Fibroblast of lung (primary cell): ENCODE measurements around the gene GATA1. TPM values are rescaled to one million over a fixed set of nuclear protein-coding genes. Genes with fewer than 3 reads are reported as not detected.

ENCODE experiments used
- DNase-seq, 2 donors: peaks; one replicate each; pipeline versions ENCODE4 v3.0.0 to v3.0.0-alpha.2; 2010; ENCODE audit warnings: low read depth in 2 of 2
- H2AFZ ChIP-seq: 2 replicates; pipeline ENCODE4 v1.5.1; 2012; ENCODE audit warnings: low read length, control low read depth, inconsistent platforms
- H3K27ac ChIP-seq: 2 replicates; pipeline ENCODE4 v1.5.1; 2011; ENCODE audit warnings: low read length, control low read depth; ENCODE audit not compliant: insufficient read depth
- H3K27me3 ChIP-seq: 2 replicates; pipeline ENCODE4 v1.5.1; 2011; ENCODE audit warnings: mild to moderate bottlenecking, low read length; ENCODE audit not compliant: control insufficient read depth, insufficient read depth
- H3K36me3 ChIP-seq: 2 replicates; pipeline ENCODE4 v1.5.1; 2011; ENCODE audit warnings: low read length; ENCODE audit not compliant: control insufficient read depth, insufficient read depth
- H3K4me1 ChIP-seq: 2 replicates; pipeline ENCODE4 v1.5.1; 2011; ENCODE audit warnings: low read length; ENCODE audit not compliant: control insufficient read depth, insufficient read depth; ENCODE audit errors: extremely low read depth
- H3K4me2 ChIP-seq: 2 replicates; pipeline ENCODE4 v1.5.1; 2011; ENCODE audit warnings: low read length, control low read depth; ENCODE audit not compliant: insufficient read depth; ENCODE audit errors: extremely low read depth
- H3K4me3 ChIP-seq, 4 experiments: fragments of 200-600 bp in 1 of 4; sonication (generic) in 1 of 4; replicated peaks in 1 of 4; 2 replicates each; pipeline ENCODE4 v1.5.1; 2011 to 2016; ENCODE audit warnings: low read length in 4 of 4, low read depth in 3 of 4, mild to moderate bottlenecking in 3 of 4, control low read depth in 2 of 4, inconsistent platforms in 1 of 4, mixed read lengths in 1 of 4; ENCODE audit not compliant: insufficient read depth in 1 of 4; ENCODE audit errors: control extremely low read depth in 1 of 4
- H3K79me2 ChIP-seq: 2 replicates; pipeline ENCODE4 v1.5.1; 2012; ENCODE audit warnings: mild to moderate bottlenecking, low read length, inconsistent platforms; ENCODE audit not compliant: control insufficient read depth, insufficient read depth
- H3K9ac ChIP-seq: 2 replicates; pipeline ENCODE4 v1.5.1; 2011; ENCODE audit warnings: mild to moderate bottlenecking, low read length, control low read depth; ENCODE audit not compliant: insufficient read depth
- H3K9me3 ChIP-seq: 2 replicates; pipeline ENCODE4 v1.5.1; 2012; ENCODE audit warnings: low read depth, low read length; ENCODE audit not compliant: control insufficient read depth, insufficient read depth
- H4K20me1 ChIP-seq: 2 replicates; pipeline ENCODE4 v1.5.1; 2011; ENCODE audit warnings: low read length; ENCODE audit not compliant: control insufficient read depth, insufficient read depth; ENCODE audit errors: extremely low read depth
- CTCF ChIP-seq, 2 donors: IDR thresholded peaks in 1 of 2; conservative IDR thresholded peaks in 1 of 2; 1 replicate in 1 of 2; 2 replicates in 1 of 2; pipeline ENCODE4 v1.5.1; 2011 to 2012; ENCODE audit warnings: low read length in 2 of 2, control low read depth in 1 of 2, inconsistent platforms in 1 of 2, low read depth in 1 of 2, mild to moderate bottlenecking in 1 of 2
- EZH2 ChIP-seq: IDR thresholded peaks from 2 replicates; pipeline ENCODE4 v1.5.1; 2012; ENCODE audit warnings: low read length, control low read depth, mild to moderate bottlenecking; ENCODE audit errors: missing control alignments
- polyA plus RNA-seq, 2 donors: library from polyadenylated mRNA; depleted of rRNA in 1 of 2; stranded (reverse) in 1 of 2; unstranded in 1 of 2; fragments of >200 nt; gene quantifications; 2 replicates each; pipeline ENCODE4 v1.2.1, GENCODE V29; 2011 to 2012; ENCODE audit warnings: missing spikeins in 1 of 2
- total RNA-seq: library from RNA; depleted of rRNA; stranded (reverse); fragments of >200 nt; gene quantifications from 2 replicates; pipeline ENCODE4 v1.2.1, GENCODE V29; 2014

GATA1 gene
- total and polyA plus RNA-seq, 2 donors (not counting 1 experiment from before 2014, with no cell fraction given), result not detected

- Histone ChIP-seq H3K79me2 (no peaks in the 10 kb centered on the region), H3K4me1 (no peaks in the 10 kb centered on the region), H3K4me2 (peak overlapping the region; percentile 11), H3K9ac (peak overlapping the region; percentile 77), H4K20me1 (no peaks in the 10 kb centered on the region), H2AFZ (no peak overlapping the region), H3K4me3 (peak overlapping the region; percentile 57 to 74 (median 70)), H3K27me3 (no peaks in the 10 kb centered on the region), H3K27ac (peak overlapping the region; percentile 95), H3K9me3 (no peaks in the 10 kb centered on the region), H3K36me3 (no peaks in the 10 kb centered on the region)
- DNase-seq, result peak; percentile 70 to 78
- no peak for TF ChIP-seq CTCF (conservative IDR thresholded peaks at IDR 0.05 in 1 of 2, IDR thresholded peaks at IDR 0.05 in 1 of 2; ENCODE audit: low read depth in 1 of 2, low read length in 2 of 2)
- no peak for TF ChIP-seq EZH2
Observed at GRCh38 chrX:48802089-48802904, 15.9 kb downstream of the GATA1 start.

GRCh38 chrX:48802905-48803200, 16.5 kb downstream of the GATA1 start:
- Histone ChIP-seq H3K27ac (peak overlapping the region; percentile 95), H3K4me2 (peak overlapping the region; percentile 15), H3K9me3 (no peaks in the 10 kb centered on the region), H3K79me2 (no peaks in the 10 kb centered on the region), H3K27me3 (no peaks in the 10 kb centered on the region), H2AFZ (no peak overlapping the region), H3K36me3 (no peaks in the 10 kb centered on the region), H3K4me1 (no peaks in the 10 kb centered on the region), H4K20me1 (no peaks in the 10 kb centered on the region), H3K9ac (no peak overlapping the region), H3K4me3 (peak overlapping the region; percentile 57 to 74 (median 70))
- TF ChIP-seq EZH2 (no peak), CTCF (conservative IDR thresholded peaks at IDR 0.05 in 1 of 2, IDR thresholded peaks at IDR 0.05 in 1 of 2; ENCODE audit: low read depth in 1 of 2, low read length in 2 of 2) (no peak)
- DNase-seq, result no peak

GRCh38 chrX:48806081-48806480, 19.7 kb downstream of the GATA1 start:
- Histone ChIP-seq H3K27ac (no peak overlapping the region), H3K9me3 (no peaks in the 10 kb centered on the region), H3K36me3 (no peaks in the 10 kb centered on the region), H3K27me3 (no peaks in the 10 kb centered on the region), H3K9ac (no peak overlapping the region), H4K20me1 (no peaks in the 10 kb centered on the region), H3K4me1 (no peaks in the 10 kb centered on the region), H3K4me3 (no peak overlapping the region), H3K79me2 (no peaks in the 10 kb centered on the region), H3K4me2 (no peak overlapping the region), H2AFZ (no peak overlapping the region)
- TF ChIP-seq EZH2, result no peak
- no peak for DNase-seq
